K562 (cell line): ENCODE results near the gene ADAM19. TPM values are rescaled to one million over a fixed set of nuclear protein-coding genes. Genes with fewer than 3 reads are reported as not detected.

ENCODE experiments used
- ATAC-seq: fragments of 200-7000 bp; cut with Tn5 transposase; 3 replicates; pipeline ENCODE4 v1.9.1; 2020; ENCODE audit warnings: moderate library complexity
- BruUV-seq: library from RNA; stranded (reverse); fragments of 400-500 nt; replicated peaks from 2 replicates; lab custom pipeline; 2021; lab: Mats Ljungman, UMichigan
- CTCF ChIA-PET: fragments of 300-600 bp; formaldehyde crosslinking; extraction: SDS; loops from one replicate; lab custom pipeline; 2021; ENCODE audit warnings: low intra/inter-chr PET ratio; lab: Yijun Ruan, JAX
- POLR2A ChIA-PET: fragments of 300-600, 350-650 bp; sonication (Branson Sonifier 250); formaldehyde crosslinking; extraction: SDS; loops from one replicate; lab custom pipeline; 2021; ENCODE audit warnings: antibody characterized with exemption, inconsistent platforms; lab: Yijun Ruan, JAX
- DNase-seq, 4 experiments: peaks; one replicate each; pipeline versions ENCODE4 v3.0.0 to v3.0.0-alpha.2; 2011 to 2018; ENCODE audit warnings: low spot score in 3 of 4, mixed read lengths in 3 of 4; ENCODE audit errors: extremely low read depth in 1 of 4
- FAIRE-seq: peaks from 2 replicates; lab custom pipeline; 2011; peaks lifted over from hg19 to GRCh38; lab: Jason Lieb, UNC
- H2AFZ ChIP-seq: 2 replicates; pipeline ENCODE4 v1.6.0; 2011; ENCODE audit warnings: low read depth, low read length, control low read depth, inconsistent platforms
- H3K27ac ChIP-seq: fragments of 200-600 bp; 3 replicates; pipeline ENCODE4 v1.8.0; 2011; ENCODE audit warnings: low read depth, mild to moderate bottlenecking, control low read depth, inconsistent platforms, low read length, moderate library complexity, mixed read lengths; ENCODE audit errors: extremely low read depth
- H3K27me3 ChIP-seq, 2 experiments: fragments of 300-600 bp in 1 of 2; 2 replicates in 1 of 2; 3 replicates in 1 of 2; pipeline versions ENCODE4 v1.6.0 to v1.8.0; 2011; ENCODE audit warnings: inconsistent platforms in 2 of 2, low read length in 2 of 2, mild to moderate bottlenecking in 1 of 2, mixed read lengths in 1 of 2, moderate library complexity in 1 of 2; ENCODE audit not compliant: control insufficient read depth in 2 of 2, insufficient read depth in 2 of 2
- H3K36me3 ChIP-seq: fragments of 300-600 bp; 3 replicates; pipeline ENCODE4 v1.8.0; 2011; ENCODE audit warnings: mild to moderate bottlenecking, low read length, inconsistent platforms; ENCODE audit not compliant: control insufficient read depth, insufficient read depth
- H3K4me1 ChIP-seq, 2 experiments: fragments of 200-600 bp in 1 of 2; replicated peaks in 1 of 2; 2 replicates in 1 of 2; 3 replicates in 1 of 2; pipeline versions ENCODE4 v1.5.1 to v1.8.0; 2011; ENCODE audit warnings: inconsistent platforms in 2 of 2, low read length in 2 of 2, mild to moderate bottlenecking in 1 of 2, mixed read lengths in 1 of 2, moderate library complexity in 1 of 2; ENCODE audit not compliant: control insufficient read depth in 2 of 2, insufficient read depth in 2 of 2
- H3K4me2 ChIP-seq: 2 replicates; pipeline ENCODE4 v1.6.1; 2011; ENCODE audit warnings: low read length, control low read depth, inconsistent platforms, mixed read lengths; ENCODE audit not compliant: insufficient read depth
- H3K4me3 ChIP-seq: fragments of 200-600 bp; sonication (generic), shearing (Covaris generic); 2 replicates; pipeline ENCODE4 v1.5.1; 2016; ENCODE audit warnings: control low read depth, inconsistent platforms
- H3K79me2 ChIP-seq: fragments of 200-600 bp; 3 replicates; pipeline ENCODE4 v1.8.0; 2011; ENCODE audit warnings: low read length, inconsistent platforms; ENCODE audit not compliant: control insufficient read depth, insufficient read depth
- H3K9ac ChIP-seq, 2 experiments: 2 replicates each; pipeline versions ENCODE4 v1.6.0 to v1.6.1; 2011; ENCODE audit warnings: low read depth in 2 of 2, low read length in 2 of 2, control low read depth in 1 of 2, inconsistent platforms in 1 of 2, mild to moderate bottlenecking in 1 of 2, mixed read lengths in 1 of 2; ENCODE audit not compliant: insufficient read depth in 1 of 2
- H3K9me1 ChIP-seq: one replicate; pipeline ENCODE4 v1.6.0; 2011; ENCODE audit warnings: inconsistent platforms, mild to moderate bottlenecking, low read length, moderate library complexity; ENCODE audit not compliant: control insufficient read depth, insufficient read depth
- H3K9me3 ChIP-seq: replicated peaks from 2 replicates; pipeline ENCODE4 v1.5.1; 2011; ENCODE audit warnings: low read depth, low read length, inconsistent platforms; ENCODE audit not compliant: control insufficient read depth, insufficient read depth
- H4K20me1 ChIP-seq: replicated peaks from 2 replicates; pipeline ENCODE4 v1.6.1; 2011; ENCODE audit warnings: low read length, inconsistent platforms, mixed read lengths; ENCODE audit not compliant: control insufficient read depth, insufficient read depth
- ID3 ChIP-seq, 2 experiments: fragments of 250-450 bp in 1 of 2; fragments of 450-650 bp in 1 of 2; sonication (Bioruptor Pico) in 1 of 2; IDR thresholded peaks; 2 replicates each; pipeline versions ENCODE4 v1.6.1 to v1.8.0; 2016 to 2021; ENCODE audit warnings: mild to moderate bottlenecking in 2 of 2, moderate library complexity in 2 of 2, missing compliant biosample characterization in 1 of 2, missing genetic modification characterization in 1 of 2
- MBD1 ChIP-seq: fragments of 250-450 bp; sonication (Bioruptor Pico); IDR thresholded peaks from 2 replicates; pipeline ENCODE4 v1.8.0; 2022; ENCODE audit warnings: inconsistent platforms
- POU5F1 ChIP-seq: fragments of 150-350 bp; IDR thresholded peaks from 2 replicates; pipeline ENCODE4 v1.6.1; 2014; ENCODE audit warnings: borderline replicate concordance, low read length, low read depth, mild to moderate bottlenecking; ENCODE audit not compliant: partially characterized antibody
- WGBS: fragments of 100-300 bp; shearing (Covaris generic); methylation state at CpG from one replicate; pipeline ENCODE4 v1.1.6; 2016; ENCODE audit warnings: low coverage, mixed read lengths; ENCODE audit not compliant: insufficient coverage; ENCODE audit errors: missing lambda C conversion rate; 5-methylcytosine and 5-hydroxymethylcytosine counted together
- in situ Hi-C: fragments of 300-500 bp; cut with MboI; formaldehyde crosslinking; loops from 4 replicates; pipeline ENCODE4 v1.15.0; 2018; ENCODE audit warnings: inconsistent platforms, mixed read lengths
- intact Hi-C: fragments of 100-400 bp; cut with micrococcal nuclease; formaldehyde crosslinking; loops from 2 replicates; pipeline ENCODE4 v1.14.2; 2022
- polyA plus RNA-seq, 8 experiments: library from polyadenylated mRNA; depleted of rRNA in 4 of 8; stranded (reverse) in 5 of 8; unstranded in 3 of 8; fragments of >200 nt; fragmentation: Nextera tagmentation in 2 of 8; fragmentation: Illumina TruSeq in 1 of 8; extraction: Ambion mirVana in 2 of 8; extraction: Trizol in 1 of 8; gene quantifications; 2 replicates each; pipeline versions ENCODE4 v1.2.1 to v1.2.3, GENCODE V29; 2011 to 2014; ENCODE audit warnings: inconsistent platforms in 1 of 8, missing spikeins in 1 of 8
- total RNA-seq, 7 experiments: library from RNA; depleted of rRNA in 6 of 7; stranded (reverse); fragments of >200 nt in 6 of 7; fragmentation: Illumina TruSeq in 2 of 7; extraction: Trizol in 2 of 7; gene quantifications; 2 replicates each; pipeline versions ENCODE4 v1.2.1 to v1.2.3, GENCODE V29; 2011 to 2021; ENCODE audit warnings: low replicate concordance in 1 of 7

The ADAM19 gene
- total and polyA plus RNA-seq, 9 of the 15 experiments (the other 6 are each of a cell fraction or from before 2014, with no cell fraction given) = 0.11 to 1.1 (median 0.43) TPM

- FAIRE-seq (no peak), ATAC-seq (no peak), DNase-seq (no peak)
- in situ Hi-C loops = no loop called here
- Histone ChIP-seq H3K9ac (no peak overlapping the region), H4K20me1 (no peaks in the 10 kb centered on the region), H3K27me3 (peaks cover 0 to 13% of the 10 kb centered on the region in 2 experiments; a peak in 4 of 5 replicates), H3K9me3 (no peaks in the 10 kb centered on the region), H3K79me2 (no peaks in the 10 kb centered on the region), H3K9me1 (no peaks in the 10 kb centered on the region), H2AFZ (no peak overlapping the region), H3K4me2 (no peak overlapping the region), H3K27ac (no peak overlapping the region), H3K36me3 (no peaks in the 10 kb centered on the region), H3K4me3 (no peak overlapping the region), H3K4me1 (peaks cover 0 to 4% of the 10 kb centered on the region in 2 experiments; a peak in 2 of 5 replicates)
- CTCF ChIA-PET = no interaction called here
- 13% methylated on average over 2 of the region's 2 CpGs for WGBS
- no peak for TF ChIP-seq MBD1 (CRISPR knock-in tag)
- no peak for TF ChIP-seq POU5F1
- no peak for TF ChIP-seq ID3 (CRISPR knock-in tag; IDR thresholded peaks at IDR 0.05)
- no peak for TF ChIP-seq ID3 (tag; IDR thresholded peaks at IDR 0.05)
- POLR2A ChIA-PET = interaction anchor here (0.9 to 1.2 kb wide), 2 partner anchors 21 to 172 kb away, joined by 3 read pairs; partner anchors contain the start of gene THG1L
- intact Hi-C loops = no loop called here
- no TSS peak for BruUV-seq
Measured at GRCh38 chr5:157559301-157559700, 16.3 kb downstream of the ADAM19 start.
